Non-pigmented ciliary epithelial cell (primary cell): ENCODE results near the gene HIPK3.

ENCODE experiments used
- DNase-seq: peaks from one replicate; pipeline ENCODE4 v3.0.0-alpha.2; 2010; ENCODE audit warnings: low read depth

The HIPK3 gene

GRCh38 chr11:33390944-33391892 lies 134.0 kb downstream of the HIPK3 start:
- no peak for DNase-seq

- DNase-seq = no peak
Measured at GRCh38 chr11:33391893-33392251, 134.7 kb downstream of the HIPK3 start.

GRCh38 chr11:33394431-33395109 lies 137.4 kb downstream of the HIPK3 start:
- no peak for DNase-seq

- no peak for DNase-seq
Measured at GRCh38 chr11:33396361-33396760, 139.2 kb downstream of the HIPK3 start.

- DNase-seq = no peak
Measured at GRCh38 chr11:33399421-33399820, 142.2 kb downstream of the HIPK3 start.

GRCh38 chr11:33402066-33402465 lies 144.9 kb downstream of the HIPK3 start:
- DNase-seq = no peak

GRCh38 chr11:33403344-33403743 lies 146.2 kb downstream of the HIPK3 start:
- DNase-seq = no peak

GRCh38 chr11:33405834-33406602 lies 148.8 kb downstream of the HIPK3 start:
- no peak for DNase-seq
